Stimulated activated CD8-positive, alpha-beta memory T cell treated with anti-CD3 and anti-CD28 coated beads, Interleukin-12 subunit alpha, Interleukin-12 subunit beta, amount 100 ng/mL, for 4 hours (primary cell): Measurements from ENCODE around the gene ENDOV.

Experiments used
- DNase-seq: peaks from one replicate; pipeline ENCODE4 v3.0.0-alpha.2; 2020; ENCODE audit warnings: low read depth

Gene ENDOV

GRCh38 chr17:80414803-80415625 lies at the start of gene ENDOV:
Gene ENDOV, plus strand, starts transcription at chr17:80415167. Its CDS starts 28 bp downstream, at chr17:80415195.
- DNase-seq, result peak; percentile 84

- DNase-seq, result no peak
Measured at GRCh38 chr17:80365983-80366382, 49.0 kb upstream of the ENDOV start.

DNA sequence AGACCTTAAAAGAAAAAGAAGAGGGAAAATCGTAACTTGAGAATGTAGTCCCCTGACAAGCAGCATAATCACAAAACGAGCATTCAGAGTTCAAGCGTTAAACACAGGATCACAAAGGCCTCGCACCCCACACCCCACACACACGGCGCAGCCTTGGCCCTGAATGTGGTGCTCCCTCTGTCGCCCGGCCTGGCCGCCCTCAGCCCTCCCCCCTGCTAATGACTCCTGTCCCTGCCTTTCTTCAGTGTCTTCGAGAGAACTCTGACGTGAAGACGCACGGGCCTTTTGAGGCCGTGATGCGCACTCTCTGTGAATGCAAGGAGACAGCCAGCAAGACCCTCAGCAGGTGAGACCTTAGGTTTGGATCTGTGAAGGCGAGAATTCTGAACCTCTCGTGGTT lies 47.5 kb upstream of the ENDOV start:
- no peak for DNase-seq

DNA sequence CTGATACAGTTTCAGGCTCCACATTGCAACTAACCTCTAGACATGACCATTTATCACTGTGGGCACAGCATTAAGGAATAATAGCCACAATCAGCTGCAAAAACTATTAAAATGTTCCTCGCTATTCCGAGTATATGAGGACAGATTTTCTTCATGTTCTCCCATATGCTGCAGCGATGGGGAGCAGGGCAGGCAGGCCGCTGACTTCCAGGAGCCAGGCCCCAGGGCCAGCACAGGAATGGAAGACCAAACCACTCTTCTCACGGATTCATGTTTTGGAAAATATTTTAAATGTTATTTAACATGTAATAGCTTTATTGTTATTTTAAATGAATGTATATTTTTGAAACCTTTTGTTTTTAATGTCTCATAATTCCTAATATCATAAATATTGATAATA lies 43.8 kb upstream of the ENDOV start:
- no peak for DNase-seq

GRCh38 chr17:80372456-80372855 lies 42.5 kb upstream of the ENDOV start:
- DNase-seq, result no peak

DNA sequence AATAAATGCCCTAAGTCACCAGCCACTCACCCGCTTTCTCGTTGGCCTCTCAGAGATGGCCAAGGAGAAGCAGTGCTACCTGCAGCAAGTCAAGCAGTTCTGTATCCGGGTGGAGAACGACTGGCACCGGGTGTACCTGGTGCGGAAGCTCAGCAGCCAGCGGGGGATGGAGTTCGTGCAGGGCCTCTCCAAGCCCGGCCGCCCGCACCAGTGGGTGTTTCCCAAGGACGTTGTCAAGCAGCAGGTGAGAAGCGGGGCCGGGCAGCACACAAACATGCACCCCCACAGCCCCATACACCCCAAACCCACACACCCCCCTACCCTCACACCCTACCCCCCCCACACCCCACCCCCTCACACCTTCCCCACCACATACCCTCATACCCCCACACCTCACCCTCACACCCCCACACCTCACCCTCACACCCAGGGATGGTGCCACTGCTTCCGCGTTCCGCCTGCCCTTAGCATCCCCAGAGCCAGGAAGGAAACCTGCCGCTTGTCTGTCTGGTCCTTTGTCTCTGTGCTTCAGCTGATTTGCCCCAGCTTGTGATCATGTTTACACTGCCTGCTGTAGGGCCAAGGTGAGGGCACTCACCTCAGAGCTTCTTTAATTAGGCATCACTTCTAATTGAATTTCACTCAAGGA lies 41.9 kb upstream of the ENDOV start:
- DNase-seq, result no peak

GRCh38 chr17:80374039-80374731 lies 40.8 kb upstream of the ENDOV start:
- DNase-seq, result no peak

DNA sequence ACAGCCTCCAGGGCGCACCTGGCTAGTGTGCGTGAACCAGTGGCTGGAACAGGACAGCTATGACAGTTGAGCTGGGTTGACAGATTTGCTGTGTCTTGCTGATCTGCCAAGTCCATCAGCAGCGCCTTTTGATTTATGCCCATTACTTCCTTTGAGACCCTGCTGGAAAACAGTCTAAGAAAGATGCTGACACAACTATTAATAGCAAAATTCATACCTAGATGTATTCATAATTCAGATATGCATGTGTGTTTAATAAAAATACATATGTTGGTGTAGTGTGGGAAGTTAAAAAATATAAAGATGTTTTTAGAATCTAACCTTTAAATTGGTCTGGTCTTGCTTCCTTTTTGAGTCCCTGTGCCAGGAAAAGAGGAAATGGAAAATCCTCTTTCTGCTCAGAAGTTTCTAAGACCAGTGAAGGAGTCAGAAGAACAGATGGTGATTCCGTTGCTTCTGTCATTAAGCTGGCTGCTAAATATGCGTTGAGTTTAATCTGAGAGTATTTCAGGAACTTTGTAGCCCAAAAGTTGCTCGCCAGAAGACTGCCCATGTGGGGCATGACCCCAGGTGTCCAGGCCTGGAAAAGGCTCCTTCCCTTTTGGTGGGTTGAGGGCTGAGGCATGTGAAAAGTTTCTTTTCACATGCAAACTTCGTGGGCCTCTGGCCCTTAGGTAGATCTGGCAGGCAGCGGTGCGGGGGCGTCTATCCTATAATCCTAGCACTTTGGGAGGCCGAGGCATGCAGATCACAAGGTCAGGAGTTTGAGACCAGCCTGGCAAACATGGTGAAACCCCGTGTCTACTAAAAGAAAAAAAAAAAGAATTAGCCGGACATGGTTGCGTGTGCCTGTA lies 40.0 kb upstream of the ENDOV start:
- no peak for DNase-seq

DNA sequence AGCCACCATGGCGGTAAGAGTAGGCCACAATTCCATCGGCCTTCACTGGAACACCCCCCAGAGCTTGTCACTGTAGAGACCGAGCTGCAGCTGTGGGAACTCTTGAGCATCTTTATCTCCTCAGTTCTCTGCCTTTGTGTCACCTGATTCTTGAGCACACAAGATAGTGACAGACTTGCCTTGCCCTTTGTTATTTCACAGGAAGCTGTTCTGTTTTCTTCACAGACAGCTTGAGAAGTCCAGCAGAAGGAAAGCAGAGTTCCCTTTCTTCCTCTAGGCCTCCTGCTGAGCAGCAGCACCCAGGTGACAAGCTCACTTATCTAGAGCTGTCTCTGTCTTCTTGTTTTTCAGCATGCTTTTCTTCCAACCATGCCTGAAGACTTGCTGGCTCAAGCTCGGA lies 38.4 kb upstream of the ENDOV start:
- DNase-seq, result no peak

- DNase-seq, result no peak
Measured at GRCh38 chr17:80377798-80378197, 37.2 kb upstream of the ENDOV start.

- no peak for DNase-seq
Measured at GRCh38 chr17:80379348-80379747, 35.6 kb upstream of the ENDOV start.

DNA sequence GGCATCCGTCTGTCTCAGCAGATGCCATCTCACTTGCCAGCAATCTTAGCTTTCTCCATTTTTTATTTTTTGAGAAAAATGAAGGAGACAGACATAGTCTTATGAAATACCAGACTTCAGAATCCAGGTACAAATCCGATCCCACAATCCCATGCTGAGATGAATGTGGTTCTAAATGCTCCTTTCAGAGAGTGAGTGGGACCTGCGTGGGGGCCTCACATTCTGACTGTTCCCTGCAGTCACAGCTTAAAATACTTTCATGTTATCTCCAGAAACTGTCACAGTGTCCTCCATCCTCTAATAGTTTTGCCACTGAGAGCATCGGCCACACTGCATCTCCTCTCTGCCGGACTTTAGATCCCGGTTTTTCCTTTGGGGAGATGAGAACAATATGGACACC lies 34.9 kb upstream of the ENDOV start:
- no peak for DNase-seq

DNA sequence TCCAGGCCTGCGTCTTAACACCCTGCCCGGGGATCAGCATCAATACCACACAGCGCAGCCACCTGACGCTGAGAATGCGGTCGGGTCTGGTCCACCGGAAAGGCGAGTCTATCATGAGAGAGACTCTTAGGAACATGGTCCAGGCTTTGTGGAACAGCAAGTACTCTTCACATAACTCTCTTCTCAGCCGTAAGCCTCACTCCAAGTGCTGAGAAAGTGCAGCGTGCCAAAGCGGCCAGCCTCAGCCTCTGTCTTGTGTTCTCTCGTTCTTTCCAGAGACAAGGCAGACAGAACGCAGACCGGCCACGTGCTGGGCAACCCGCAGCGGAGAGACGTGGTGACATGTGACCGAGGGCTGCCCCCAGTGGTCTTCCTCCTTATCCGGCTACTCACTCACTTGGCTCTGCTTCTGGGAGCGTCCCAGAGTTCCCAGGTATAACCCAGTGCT lies 34.4 kb upstream of the ENDOV start:
- no peak for DNase-seq

DNA sequence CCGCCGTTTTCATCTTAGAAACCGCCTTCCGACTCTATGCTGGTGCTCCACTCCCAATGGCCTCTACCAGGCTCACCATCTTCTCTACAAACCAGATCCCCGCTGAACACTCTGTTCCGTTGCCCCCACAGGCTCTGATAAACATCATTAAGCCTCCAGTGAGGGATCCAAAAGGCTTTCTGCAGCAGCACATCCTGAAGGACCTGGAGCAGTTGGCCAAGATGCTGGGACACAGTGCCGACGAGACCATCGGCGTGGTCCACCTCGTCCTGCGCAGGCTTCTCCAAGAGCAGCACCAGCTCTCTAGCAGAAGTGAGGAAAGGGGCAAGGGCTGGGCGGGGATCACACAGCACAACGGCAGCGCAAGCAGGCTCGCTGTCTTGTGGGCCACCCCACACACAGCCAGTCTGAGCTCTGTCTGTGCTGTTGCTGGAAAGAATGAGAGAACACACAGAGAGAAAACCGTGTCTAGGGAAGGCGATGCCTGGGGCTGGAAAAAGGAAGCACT lies 33.5 kb upstream of the ENDOV start:
- DNase-seq, result no peak

DNA sequence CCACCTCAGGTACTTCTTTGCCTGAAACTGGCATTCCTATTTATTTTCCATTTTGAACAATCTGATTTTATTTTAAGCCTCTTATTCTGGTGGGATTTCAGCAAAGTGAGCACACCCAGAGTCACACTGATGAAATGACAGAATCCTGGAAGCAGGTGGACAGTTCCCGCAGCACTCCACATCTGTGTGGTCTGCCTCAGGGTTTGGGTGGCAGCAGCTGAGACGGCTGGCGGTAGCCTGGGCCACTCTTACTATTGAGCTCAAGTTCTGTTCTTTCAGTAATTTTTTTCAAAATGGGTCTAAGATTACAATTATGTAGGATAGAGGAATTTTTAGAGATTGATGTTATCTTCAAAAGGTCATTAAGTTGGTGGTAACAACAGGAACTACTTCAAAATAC lies 32.5 kb upstream of the ENDOV start:
- DNase-seq, result no peak

GRCh38 chr17:80382956-80383355 lies 32.0 kb upstream of the ENDOV start:
- DNase-seq, result no peak

GRCh38 chr17:80384078-80384960 lies 30.6 kb upstream of the ENDOV start:
- DNase-seq, result no peak

DNA sequence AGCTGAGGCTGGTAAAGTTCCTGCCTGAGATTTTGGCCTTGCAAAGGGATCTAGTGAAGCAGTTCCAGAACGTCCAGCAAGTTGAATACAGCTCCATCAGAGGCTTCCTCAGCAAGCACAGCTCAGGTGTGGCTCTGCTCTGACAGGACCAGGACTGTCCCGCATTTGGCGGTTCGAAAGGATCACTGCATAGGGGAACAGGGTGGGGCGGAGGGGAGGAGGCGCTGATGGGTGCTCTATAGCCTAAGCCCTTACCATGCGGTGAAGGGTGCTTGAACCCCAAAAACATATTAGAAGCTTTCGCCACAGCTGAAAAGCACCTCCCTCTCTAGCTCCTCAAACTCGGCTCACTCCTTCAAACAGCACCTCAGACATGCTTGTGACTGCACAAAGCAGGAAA lies 29.9 kb upstream of the ENDOV start:
- no peak for DNase-seq

GRCh38 chr17:80386341-80386740 lies 28.6 kb upstream of the ENDOV start:
- DNase-seq, result no peak

- no peak for DNase-seq
Measured at GRCh38 chr17:80387071-80387470, 27.9 kb upstream of the ENDOV start.

GRCh38 chr17:80388175-80388574 lies 26.8 kb upstream of the ENDOV start:
- DNase-seq, result no peak
